ENCODE results near the gene NPTN. TPM values are rescaled to one million over a fixed set of nuclear protein-coding genes. Genes with fewer than 3 reads are reported as not detected.

The NPTN gene
- total RNA-seq, 2 experiments from 2014 or later, result 41.4 to 50.6 TPM

DNA sequence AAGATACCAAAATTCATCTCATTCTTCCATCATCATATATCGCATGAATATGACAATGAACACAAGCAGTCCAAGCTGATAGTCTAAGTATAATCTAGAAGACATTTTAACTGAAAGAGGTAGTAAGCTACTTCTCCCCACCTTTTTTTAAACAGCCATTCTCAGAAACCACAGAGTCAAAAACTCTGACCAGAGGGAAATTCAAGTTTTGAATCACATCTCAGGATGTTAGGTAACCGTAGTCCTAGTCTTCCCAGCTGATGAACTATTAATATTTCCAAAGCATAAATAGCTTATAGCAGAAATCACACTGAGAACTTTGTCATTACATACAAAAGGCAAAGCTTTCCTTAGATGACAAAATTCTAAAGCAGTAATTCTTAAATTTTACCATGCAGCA lies 25.8 kb downstream of the NPTN start:
- H3K36me3 Mint-ChIP-seq (ENCODE audit: low read depth), result no peaks in the 10 kb centered on the region
- ChIA-PET CTCF (interaction anchor here (1.0 to 3.2 kb wide), 5 partner anchors 10 to 44 kb away, joined by 3 to 9 read pairs (median 4); no protein-coding TSS in a partner anchor), POLR2A (no interaction called here)
- H3K4me3 Mint-ChIP-seq, result no peak overlapping the region
- H3K27me3 Mint-ChIP-seq, result no peaks in the 10 kb centered on the region
- H3K27ac Mint-ChIP-seq, result no peak overlapping the region
- no peak for DNase-seq
- H3K4me1 Mint-ChIP-seq, result peaks cover 27% of the 10 kb centered on the region
- no peaks in the 10 kb centered on the region for H3K9me3 Mint-ChIP-seq

GRCh38 chr15:73605759-73606436 lies 27.3 kb downstream of the NPTN start:
- no peak overlapping the region for H3K27ac Mint-ChIP-seq
- ChIA-PET CTCF (interaction anchor here (0.5 to 3.2 kb wide), 8 partner anchors 11 to 96 kb away, joined by 3 to 9 read pairs (median 3); no protein-coding TSS in a partner anchor), POLR2A (no interaction called here)
- DNase-seq, result no peak
- H3K4me1 Mint-ChIP-seq, result peaks cover 25% of the 10 kb centered on the region
- H3K4me3 Mint-ChIP-seq, result no peak overlapping the region
- no peaks in the 10 kb centered on the region for H3K9me3 Mint-ChIP-seq
- H3K27me3 Mint-ChIP-seq, result no peaks in the 10 kb centered on the region
- H3K36me3 Mint-ChIP-seq (ENCODE audit: low read depth), result no peaks in the 10 kb centered on the region

DNA sequence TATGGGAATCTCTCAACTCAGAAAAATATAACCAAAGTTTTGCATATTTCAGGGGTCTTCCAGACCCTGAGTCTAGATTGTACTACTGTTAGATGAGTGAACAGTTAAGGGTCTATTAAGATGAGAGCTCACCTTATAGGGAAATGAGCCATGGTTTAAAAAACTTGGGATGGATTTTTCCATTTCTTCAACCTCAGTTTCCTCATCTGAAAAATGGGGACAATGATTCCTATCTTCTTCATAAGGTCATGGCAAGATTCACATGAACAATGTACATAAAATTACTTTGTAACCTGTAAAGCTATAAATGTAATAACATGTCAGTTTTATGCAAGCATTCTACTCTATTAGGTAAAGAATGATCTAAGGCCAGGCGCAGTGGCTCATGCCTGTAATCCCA lies 28.7 kb downstream of the NPTN start:
- CTCF ChIA-PET, result interaction anchor here (1.2 to 2.1 kb wide), 2 partner anchors 12 to 32 kb away, joined by 4 to 5 read pairs; no protein-coding TSS in a partner anchor
- no peak for DNase-seq
- Mint-ChIP-seq H3K27ac (no peak overlapping the region), H3K27me3 (no peaks in the 10 kb centered on the region), H3K4me3 (no peak overlapping the region), H3K9me3 (no peaks in the 10 kb centered on the region), H3K4me1 (peaks cover 21% of the 10 kb centered on the region), H3K36me3 (ENCODE audit: low read depth) (no peaks in the 10 kb centered on the region)
- POLR2A ChIA-PET, result no interaction called here

- ChIA-PET CTCF (interaction anchor here (1.5 to 2.1 kb wide), 2 partner anchors 13 to 33 kb away, joined by 5 to 8 read pairs; no protein-coding TSS in a partner anchor), POLR2A (no interaction called here)
- no peak overlapping the region for H3K27ac Mint-ChIP-seq
- peaks cover 14% of the 10 kb centered on the region for H3K4me1 Mint-ChIP-seq
- no peaks in the 10 kb centered on the region for H3K9me3 Mint-ChIP-seq
- H3K36me3 Mint-ChIP-seq (ENCODE audit: low read depth), result no peaks in the 10 kb centered on the region
- no peak overlapping the region for H3K4me3 Mint-ChIP-seq
- no peak for DNase-seq
- no peaks in the 10 kb centered on the region for H3K27me3 Mint-ChIP-seq
These were observed 30.2 kb downstream of the NPTN start for GRCh38 chr15:73602992-73603391.

- Mint-ChIP-seq H3K27ac (no peak overlapping the region), H3K4me3 (no peak overlapping the region), H3K36me3 (ENCODE audit: low read depth) (no peaks in the 10 kb centered on the region), H3K27me3 (no peaks in the 10 kb centered on the region), H3K9me3 (no peaks in the 10 kb centered on the region), H3K4me1 (peaks cover 9% of the 10 kb centered on the region)
- POLR2A ChIA-PET, result no interaction called here
- CTCF ChIA-PET, result interaction anchor here (1.5 to 2.1 kb wide), 2 partner anchors 14 to 34 kb away, joined by 5 to 8 read pairs; no protein-coding TSS in a partner anchor
- DNase-seq, result no peak
These were observed 30.7 kb downstream of the NPTN start for GRCh38 chr15:73602446-73602843.

DNA sequence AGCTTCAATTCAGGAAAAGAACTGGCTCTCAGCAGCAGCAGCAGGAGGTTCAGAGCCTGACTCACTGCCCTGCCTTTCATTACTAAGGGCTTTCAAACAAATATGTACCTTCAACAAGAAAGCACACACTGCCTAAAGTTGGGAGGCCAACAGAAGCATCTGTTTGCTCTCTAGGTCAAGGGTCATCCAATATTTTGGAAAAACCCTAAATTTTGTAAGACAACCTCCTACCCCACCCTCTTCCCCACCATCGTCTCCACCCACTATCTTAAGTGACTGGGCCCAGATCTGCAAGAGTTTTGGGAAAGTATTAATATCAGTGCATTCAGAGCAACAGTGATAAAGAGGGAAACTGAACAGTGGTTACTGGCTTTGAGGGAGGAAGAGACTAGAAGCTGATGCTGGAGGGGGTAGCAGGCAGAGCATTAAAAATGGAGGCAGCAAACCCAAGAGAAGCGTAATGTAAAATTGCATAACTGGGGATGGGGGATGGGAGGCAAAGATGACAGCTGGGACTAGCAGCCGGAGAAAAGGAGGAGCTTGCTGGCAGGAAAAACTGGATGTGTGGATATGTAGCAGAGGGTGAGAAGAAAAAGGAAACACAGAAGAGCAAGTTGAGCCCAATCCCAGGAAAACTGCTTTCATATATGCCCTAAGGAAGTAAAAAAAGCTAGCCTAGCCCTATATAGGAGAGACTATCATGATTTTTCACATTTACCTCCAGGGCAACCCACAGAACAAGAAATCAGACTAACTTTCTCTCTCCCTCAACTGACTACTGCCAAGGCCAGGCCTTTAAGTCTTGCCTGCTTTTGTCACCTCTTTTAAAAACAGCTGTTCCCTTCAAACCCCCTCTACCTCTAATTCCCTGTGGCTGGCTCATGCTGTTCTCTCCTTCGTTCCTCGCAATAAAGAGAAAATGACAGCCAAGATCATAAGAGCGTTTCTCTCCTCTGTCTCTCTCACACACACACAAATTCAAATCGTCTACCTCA lies 31.4 kb downstream of the NPTN start:
- ChIA-PET POLR2A (no interaction called here), CTCF (interaction anchor here (0.7 to 1.5 kb wide), 8 partner anchors 10 to 98 kb away, joined by 3 to 8 read pairs (median 3); no protein-coding TSS in a partner anchor)
- H3K9me3 Mint-ChIP-seq, result no peaks in the 10 kb centered on the region
- peaks cover 2% of the 10 kb centered on the region for H3K4me1 Mint-ChIP-seq
- no peaks in the 10 kb centered on the region for H3K36me3 Mint-ChIP-seq (ENCODE audit: low read depth)
- no peak overlapping the region for H3K4me3 Mint-ChIP-seq
- H3K27ac Mint-ChIP-seq, result no peak overlapping the region
- DNase-seq, result no peak
- no peaks in the 10 kb centered on the region for H3K27me3 Mint-ChIP-seq

DNA sequence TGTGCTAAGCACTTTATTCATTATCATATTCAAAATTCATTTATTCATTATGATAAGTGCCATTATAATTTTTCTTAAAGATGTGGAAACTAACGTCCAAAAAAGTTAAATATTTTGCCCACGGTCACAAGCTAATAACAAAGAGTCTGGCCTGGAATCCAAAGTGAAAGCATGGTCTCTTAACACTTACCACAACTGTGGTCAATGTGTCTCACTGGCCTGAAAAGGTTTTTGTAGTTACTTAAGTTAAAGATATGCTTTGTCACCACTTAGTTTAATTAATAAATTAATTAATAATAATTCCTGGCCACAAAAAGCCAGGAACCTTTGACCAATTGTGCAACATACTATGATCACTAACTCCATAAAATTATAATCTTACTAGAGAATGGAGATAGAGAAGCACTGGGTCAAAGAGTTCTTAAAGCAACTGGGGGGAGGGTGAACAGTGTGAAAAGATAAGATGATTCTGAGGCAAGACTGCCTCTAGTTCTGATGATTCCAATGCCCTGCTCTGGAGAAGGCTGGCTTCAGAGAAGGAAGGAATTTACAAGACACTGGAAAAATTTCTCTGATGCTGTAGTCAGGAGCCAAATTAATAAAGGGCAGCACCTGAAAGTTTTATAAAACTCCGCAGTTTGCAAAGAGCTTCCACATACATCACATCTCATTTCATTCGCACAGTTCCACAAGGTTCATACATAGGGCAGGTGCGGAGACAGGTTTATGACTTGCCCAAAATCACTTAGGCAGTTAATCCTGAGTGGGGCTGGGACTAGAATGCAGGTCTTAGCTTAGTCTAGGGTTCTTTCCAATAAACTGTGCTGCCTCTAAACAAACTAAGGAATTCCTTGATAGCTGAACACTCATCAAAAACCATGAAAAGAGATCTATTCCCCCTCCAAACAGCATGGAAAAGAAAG lies 32.5 kb downstream of the NPTN start:
- POLR2A ChIA-PET, result no interaction called here
- Mint-ChIP-seq H3K9me3 (no peaks in the 10 kb centered on the region), H3K27ac (no peak overlapping the region), H3K36me3 (ENCODE audit: low read depth) (no peaks in the 10 kb centered on the region), H3K4me3 (no peak overlapping the region), H3K4me1 (peaks cover 7% of the 10 kb centered on the region), H3K27me3 (no peaks in the 10 kb centered on the region)
- CTCF ChIA-PET, result interaction anchor here (0.7 to 1.2 kb wide), 7 partner anchors 9 to 99 kb away, joined by 3 to 4 read pairs (median 3); no protein-coding TSS in a partner anchor
- DNase-seq, result no peak

DNA sequence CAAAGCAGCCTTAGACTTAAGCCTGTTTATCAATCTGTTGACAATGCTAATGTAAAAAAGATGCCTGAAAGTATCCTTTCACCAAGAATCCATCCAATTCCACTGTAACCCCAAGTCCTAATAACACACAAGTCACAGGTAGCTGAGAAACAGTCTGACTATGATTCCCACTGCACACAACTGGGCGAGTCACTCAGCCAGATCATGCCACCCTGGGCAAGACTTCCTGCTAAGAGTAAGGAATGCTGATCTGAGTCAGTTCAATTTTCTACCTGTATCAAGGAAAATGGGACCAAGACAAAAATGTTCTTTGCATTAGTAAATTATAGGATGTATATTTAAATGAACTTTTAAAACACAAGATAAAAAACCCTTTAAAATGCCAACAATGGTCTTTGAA lies 33.3 kb downstream of the NPTN start:
- Mint-ChIP-seq H3K4me1 (peaks cover 7% of the 10 kb centered on the region), H3K36me3 (ENCODE audit: low read depth) (no peaks in the 10 kb centered on the region), H3K9me3 (no peaks in the 10 kb centered on the region), H3K4me3 (no peak overlapping the region), H3K27ac (no peak overlapping the region), H3K27me3 (no peaks in the 10 kb centered on the region)
- DNase-seq, result no peak
- ChIA-PET POLR2A (no interaction called here), CTCF (no interaction called here)

DNA sequence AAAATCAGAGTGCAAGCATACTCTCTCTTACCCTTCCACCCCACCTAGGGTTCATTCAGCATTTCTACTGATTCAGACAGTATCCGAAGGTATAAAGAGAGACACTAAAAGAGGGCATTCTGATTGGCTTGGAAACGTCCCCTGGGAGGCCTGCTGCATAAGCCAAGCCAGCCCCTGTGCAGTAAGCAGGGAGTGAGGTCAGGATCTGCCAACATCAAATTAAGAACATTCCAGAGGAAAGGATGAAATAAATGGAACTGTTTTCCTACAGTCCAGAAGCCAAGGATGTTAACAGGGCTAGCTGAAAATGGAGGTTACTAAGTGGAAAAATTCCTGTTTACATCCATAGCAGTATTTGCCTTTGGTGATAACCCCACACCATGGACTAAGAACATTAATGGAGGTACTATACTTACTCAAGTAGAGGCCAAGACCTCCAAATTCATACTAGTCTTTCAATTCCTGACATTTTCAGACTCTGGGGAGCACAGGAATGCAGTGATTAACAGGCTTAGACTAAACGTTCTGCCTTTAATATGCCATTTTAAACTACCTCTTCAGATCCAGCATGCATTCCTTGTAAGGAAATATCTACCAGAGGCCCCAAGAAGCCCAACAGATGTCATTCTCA lies 34.5 kb downstream of the NPTN start:
- Mint-ChIP-seq H3K9me3 (no peaks in the 10 kb centered on the region), H3K36me3 (ENCODE audit: low read depth) (no peaks in the 10 kb centered on the region), H3K27ac (no peak overlapping the region), H3K4me1 (peaks cover 5% of the 10 kb centered on the region), H3K27me3 (no peaks in the 10 kb centered on the region), H3K4me3 (no peak overlapping the region)
- ChIA-PET CTCF (no interaction called here), POLR2A (no interaction called here)
- DNase-seq, result no peak

DNA sequence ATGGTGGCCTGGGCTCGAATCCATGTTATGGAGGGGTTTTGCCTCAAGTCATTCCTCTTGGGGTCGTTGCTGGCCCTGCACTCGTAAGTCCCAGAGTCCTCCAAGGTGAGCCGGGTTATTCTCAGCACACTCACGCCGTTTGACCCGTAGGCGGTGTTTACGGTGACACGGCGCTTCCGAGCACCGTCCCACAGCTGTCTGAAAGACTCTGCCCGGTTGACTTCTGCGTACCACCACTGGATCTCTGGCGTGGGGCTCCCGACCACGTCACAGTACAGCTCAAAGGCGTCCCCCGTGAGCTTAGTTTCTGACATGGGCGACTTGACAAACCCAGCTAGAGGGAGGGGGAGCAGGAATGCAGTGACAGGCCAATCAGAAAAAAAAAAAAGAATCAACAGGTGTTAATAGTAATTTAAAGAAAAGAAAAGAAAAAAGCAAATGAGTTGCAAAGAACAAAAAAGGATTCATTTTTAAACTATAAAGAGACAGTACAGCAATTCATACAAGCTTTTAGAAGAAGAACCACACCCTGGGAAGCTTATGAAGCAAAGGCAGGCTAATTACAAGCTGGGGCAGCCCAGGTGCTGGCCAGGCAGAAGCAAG lies 36.1 kb downstream of the NPTN start:
- H3K27ac Mint-ChIP-seq, result no peak overlapping the region
- no peak overlapping the region for H3K4me3 Mint-ChIP-seq
- H3K9me3 Mint-ChIP-seq, result no peaks in the 10 kb centered on the region
- CTCF ChIA-PET, result interaction anchor here (1.1 kb wide), 1 partner anchor 10 kb away, joined by 3 read pairs; no protein-coding TSS in a partner anchor
- no peaks in the 10 kb centered on the region for H3K27me3 Mint-ChIP-seq
- H3K4me1 Mint-ChIP-seq, result peaks cover 5% of the 10 kb centered on the region
- H3K36me3 Mint-ChIP-seq (ENCODE audit: low read depth), result no peaks in the 10 kb centered on the region
- POLR2A ChIA-PET, result no interaction called here
- DNase-seq, result no peak

GRCh38 chr15:73596174-73596573 lies 37.0 kb downstream of the NPTN start:
- ChIA-PET CTCF (interaction anchor here (1.0 kb wide), 1 partner anchor 40 kb away, joined by 4 read pairs; no protein-coding TSS in a partner anchor), POLR2A (no interaction called here)
- DNase-seq, result no peak
- no peaks in the 10 kb centered on the region for H3K9me3 Mint-ChIP-seq
- H3K4me1 Mint-ChIP-seq, result peaks cover 5% of the 10 kb centered on the region
- no peaks in the 10 kb centered on the region for H3K27me3 Mint-ChIP-seq
- peaks cover 4% of the 10 kb centered on the region for H3K36me3 Mint-ChIP-seq (ENCODE audit: low read depth)
- no peak overlapping the region for H3K27ac Mint-ChIP-seq
- no peak overlapping the region for H3K4me3 Mint-ChIP-seq
